NCI-H82 treated with DMSO at 0.1 percent for 48 hours (cell line): ENCODE data around the gene AGA.

Experiments
- DNase-seq: peaks from one replicate; lab custom pipeline; 2025; ENCODE audit not compliant: unreplicated experiment; lab: John Stamatoyannopoulos, UW

AGA gene

GRCh38 chr4:177447417-177448004 is 5.3 kb upstream of the AGA start:
- no peak for DNase-seq

DNA sequence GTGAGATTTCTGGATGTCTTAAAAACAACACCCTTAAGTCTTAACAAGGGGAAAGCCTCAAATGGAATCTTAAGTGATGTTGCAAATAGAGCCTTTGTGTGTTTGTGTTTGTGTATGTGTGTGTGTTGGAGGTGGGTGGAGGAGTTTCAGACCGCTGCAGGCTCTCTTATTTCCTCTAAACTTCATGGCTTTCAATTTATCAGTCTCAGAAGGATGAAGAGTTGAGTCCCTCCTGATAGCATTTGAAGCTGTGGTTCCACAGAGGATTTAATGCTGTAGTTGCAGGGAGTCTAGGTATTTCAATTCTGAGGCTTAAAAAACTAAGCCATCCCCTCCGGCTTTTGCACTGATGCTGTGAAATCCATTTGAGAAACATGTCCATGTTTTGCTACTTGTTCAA is 4.3 kb upstream of the AGA start:
- no peak for DNase-seq

- DNase-seq, result no peak
Observed at GRCh38 chr4:177444911-177445736, 2.9 kb upstream of the AGA start.

- DNase-seq, result no peak
Observed at GRCh38 chr4:177441061-177441802, 1.0 kb downstream of the AGA start.

GRCh38 chr4:177436456-177436855 is 5.8 kb downstream of the AGA start:
- no peak for DNase-seq

DNA sequence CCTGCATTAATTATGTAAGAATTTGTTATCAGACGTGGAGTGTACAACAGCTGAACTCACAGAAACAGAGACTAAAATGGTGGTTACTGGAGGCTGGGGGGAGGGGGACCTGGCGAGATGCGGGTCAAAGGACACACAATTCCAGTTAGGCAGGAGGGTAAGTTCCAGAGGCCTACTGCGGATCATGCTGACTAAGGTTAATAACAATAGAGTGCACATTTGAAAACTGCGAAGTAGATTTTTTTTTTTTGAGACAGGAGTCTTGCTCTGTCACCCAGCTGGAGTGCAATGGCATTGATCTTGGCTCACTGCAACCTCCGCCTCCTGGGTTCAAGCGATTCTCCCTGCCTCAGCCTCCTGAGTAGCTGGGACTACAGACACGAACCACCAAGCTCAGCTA is 7.6 kb downstream of the AGA start:
- no peak for DNase-seq

DNA sequence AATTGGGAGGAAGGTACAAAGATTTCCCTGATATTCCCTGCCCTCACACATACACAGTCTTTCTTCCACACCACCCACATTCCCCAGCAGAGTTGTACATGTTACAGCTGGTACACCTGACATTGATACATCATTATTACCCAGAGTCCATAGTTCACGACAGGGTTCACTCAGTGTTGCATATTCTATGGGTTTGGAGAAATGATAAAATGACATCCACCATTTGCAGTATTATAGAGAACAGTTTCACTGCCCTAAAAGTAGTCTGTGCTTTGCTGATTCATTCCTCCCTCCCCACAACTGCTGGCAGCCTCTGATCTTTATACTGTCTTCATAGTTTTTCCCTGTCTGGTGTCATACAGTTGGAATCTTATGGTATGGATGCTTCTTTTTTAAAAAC is 15.0 kb downstream of the AGA start:
- DNase-seq, result no peak

- no peak for DNase-seq
Observed at GRCh38 chr4:177419434-177419833, 22.8 kb downstream of the AGA start.

- DNase-seq, result no peak
Observed at GRCh38 chr4:177413656-177414055, 28.6 kb downstream of the AGA start.

- DNase-seq, result no peak
Observed at GRCh38 chr4:177413076-177413475, 29.2 kb downstream of the AGA start.

DNA sequence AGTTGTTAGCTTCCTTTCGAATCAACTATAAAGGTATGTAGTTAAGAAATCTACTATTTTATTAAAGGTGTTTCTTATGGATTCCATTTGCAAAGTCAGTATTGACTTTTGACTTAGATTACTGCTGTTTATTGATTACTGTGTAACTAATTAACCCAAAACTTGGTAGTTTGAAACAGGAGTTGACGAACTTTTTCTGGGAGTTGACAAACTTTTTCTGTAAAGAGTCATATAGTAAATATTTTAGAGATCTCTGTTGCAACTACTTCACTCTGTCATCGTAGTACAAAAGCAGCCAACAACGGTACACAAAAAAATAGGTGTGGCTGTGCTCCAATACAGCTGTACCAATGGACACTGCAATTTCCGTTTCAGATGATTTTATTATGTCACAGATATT is 30.2 kb downstream of the AGA start:
- no peak for DNase-seq

- no peak for DNase-seq
Observed at GRCh38 chr4:177410566-177410965, 31.7 kb downstream of the AGA start.

DNA sequence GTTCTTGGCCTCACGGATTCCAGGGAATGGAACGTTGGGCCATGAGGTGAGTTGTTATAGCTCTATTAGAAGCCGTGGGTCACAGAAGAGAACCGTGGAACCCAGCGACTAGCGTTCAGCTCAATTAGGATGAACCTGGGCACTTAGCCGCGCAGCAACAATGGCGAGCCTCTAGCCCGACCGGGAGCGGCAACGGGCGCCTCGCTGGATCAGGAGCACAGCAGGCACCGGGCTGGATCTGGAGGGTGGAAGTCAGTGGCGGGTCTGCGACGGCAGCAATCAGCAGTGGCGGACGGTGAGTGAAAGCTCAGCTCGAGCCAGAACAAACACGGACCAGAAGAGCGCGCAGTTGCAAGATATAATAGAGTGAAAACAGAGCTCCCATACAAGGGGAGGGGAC is 34.2 kb downstream of the AGA start:
- no peak for DNase-seq

DNA sequence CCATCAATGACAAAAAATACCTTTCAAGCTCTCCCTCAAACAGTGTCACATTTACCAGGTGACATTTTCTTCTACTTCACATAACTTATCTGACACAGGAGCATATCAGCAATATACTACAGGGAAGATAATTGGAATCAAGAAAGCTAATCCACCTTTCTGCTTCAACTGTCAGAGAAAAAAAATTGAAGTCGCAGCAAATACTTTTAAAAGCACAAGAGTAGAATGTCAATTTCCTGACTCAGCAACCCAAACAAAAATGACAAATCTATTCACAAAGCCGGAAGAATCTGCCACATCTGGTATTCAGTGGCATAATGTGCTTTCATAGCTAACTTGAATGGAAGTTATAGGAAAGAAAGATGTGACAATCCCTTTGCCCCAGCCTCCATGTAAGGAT is 36.7 kb downstream of the AGA start:
- no peak for DNase-seq

- no peak for DNase-seq
Observed at GRCh38 chr4:177404986-177405385, 37.3 kb downstream of the AGA start.

DNA sequence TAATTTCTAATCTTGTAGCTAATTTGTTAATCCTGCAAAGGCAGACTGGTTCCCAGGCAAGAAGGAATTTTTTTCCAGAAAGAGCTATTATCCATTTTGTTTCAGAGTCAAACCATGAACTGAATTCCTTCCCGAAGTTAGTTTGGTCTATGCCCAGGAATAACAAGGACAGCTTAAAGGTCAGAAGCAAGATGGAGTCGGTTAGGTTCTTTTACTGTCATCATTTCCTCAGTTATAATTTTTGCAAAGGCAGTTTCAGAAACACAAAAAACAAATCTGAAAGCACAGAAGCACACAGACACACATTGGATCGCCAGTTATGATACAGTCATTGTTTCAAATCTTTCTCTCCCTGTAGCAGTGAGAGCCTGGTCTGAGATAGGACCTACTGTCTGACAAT is 37.9 kb downstream of the AGA start:
- no peak for DNase-seq

- DNase-seq, result no peak
Observed at GRCh38 chr4:177403746-177404145, 38.5 kb downstream of the AGA start.

DNA sequence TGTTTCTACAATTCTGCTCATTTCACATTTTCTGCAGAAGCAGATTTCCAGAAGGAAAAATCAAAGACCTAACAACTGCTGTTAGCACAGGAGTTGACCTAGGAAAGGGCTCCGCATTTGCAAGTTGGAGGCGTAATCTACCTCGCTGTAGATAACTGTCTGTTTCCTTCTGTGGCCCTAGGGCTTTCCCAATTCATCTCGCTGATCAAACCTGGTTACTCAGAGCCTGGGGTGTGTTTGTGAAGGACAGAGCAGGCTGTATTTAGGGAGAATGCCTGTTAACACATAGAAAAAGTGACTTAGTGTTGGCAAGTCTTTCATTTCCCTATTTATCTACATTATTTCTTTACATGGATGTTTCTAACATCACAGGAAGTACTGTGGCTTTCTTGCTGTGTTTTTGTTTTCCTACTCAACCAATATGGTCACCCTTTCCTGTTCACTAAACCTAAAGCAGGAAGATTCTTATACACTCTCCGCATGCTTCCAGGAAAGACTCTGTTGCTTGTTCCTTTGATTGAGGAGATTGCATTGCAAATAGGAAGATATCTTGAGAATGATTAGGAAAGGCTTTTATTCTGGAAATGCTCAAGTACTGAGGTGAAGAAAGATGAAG is 40.5 kb downstream of the AGA start:
- DNase-seq, result no peak

DNA sequence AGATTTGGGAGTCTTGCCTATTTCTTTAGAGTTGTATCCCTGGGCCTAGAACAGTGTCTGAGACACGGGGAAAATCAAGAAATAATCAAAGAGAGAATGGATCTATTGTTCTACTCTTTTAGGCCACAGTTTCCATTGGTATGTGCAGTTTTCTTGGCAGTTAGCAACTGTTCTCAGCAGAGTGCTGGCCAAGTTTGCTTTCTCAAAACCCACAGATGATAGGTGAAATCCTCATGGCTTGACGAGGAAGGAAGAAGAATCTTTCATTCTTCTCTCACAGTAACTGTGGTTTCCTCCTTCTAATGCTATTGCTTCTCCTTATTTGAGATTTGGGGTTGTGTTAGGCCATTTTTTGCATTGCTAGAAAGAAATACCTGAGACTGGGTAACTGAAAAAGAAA is 42.2 kb downstream of the AGA start:
- DNase-seq, result no peak

DNA sequence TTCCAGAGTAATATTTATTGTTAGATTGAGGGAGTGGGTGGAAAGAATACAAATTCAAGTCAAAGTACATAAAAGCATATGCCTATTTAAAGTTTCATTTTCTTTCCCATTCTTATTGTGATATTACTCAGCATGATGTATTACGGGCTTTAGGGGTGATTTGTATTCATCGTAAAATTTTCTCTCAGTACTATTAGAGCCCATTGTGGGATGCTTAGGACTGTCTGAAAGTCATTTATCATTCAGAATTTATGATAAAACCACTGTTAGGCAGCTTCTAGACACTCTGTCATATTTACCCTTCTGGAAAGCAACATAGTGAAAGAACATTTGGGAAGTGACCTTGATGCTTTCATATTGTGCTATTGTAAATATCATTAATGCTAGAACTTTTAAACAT is 45.9 kb downstream of the AGA start:
- no peak for DNase-seq

- no peak for DNase-seq
Observed at GRCh38 chr4:177393236-177393635, 49.0 kb downstream of the AGA start.

- DNase-seq, result no peak
Observed at GRCh38 chr4:177391953-177392352, 50.3 kb downstream of the AGA start.
